Stimulated activated CD8-positive, alpha-beta memory T cell treated with anti-CD3 and anti-CD28 coated beads, Interleukin-4, amount 100 ng/mL, for 24 hours (primary cell): Measurements from ENCODE around the gene SORD.
"Not testable (repeated sequence)": the region's sequence is repeated elsewhere in the genome, so short reads cannot be mapped to it uniquely, and the experiment has no call there.

ENCODE experiments used
- DNase-seq: peaks from one replicate; pipeline ENCODE4 v3.0.0-alpha.2; 2020; ENCODE audit warnings: low read depth

SORD gene

DNA sequence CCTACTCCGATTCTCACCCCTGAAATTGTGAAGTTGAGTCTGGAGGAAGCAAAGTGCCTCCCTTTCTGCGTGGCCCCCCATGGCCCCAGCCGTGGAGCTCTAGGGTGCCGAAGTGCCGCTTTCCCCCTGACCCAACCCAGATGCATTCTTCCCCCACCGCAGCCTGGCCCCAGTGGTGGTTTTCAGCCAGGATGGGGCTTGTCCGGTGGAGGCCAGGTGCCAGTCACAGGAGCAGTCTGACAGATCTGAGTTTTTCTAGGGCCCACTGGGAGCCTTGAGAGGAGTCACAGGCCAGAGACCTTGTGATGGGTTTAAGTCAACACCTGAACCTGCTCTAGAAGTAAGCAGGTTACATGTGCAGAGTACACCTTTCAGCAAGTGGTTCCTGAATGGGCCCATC, 39.3 kb downstream of the SORD start:
- DNase-seq, result not testable (repeated sequence)

DNA sequence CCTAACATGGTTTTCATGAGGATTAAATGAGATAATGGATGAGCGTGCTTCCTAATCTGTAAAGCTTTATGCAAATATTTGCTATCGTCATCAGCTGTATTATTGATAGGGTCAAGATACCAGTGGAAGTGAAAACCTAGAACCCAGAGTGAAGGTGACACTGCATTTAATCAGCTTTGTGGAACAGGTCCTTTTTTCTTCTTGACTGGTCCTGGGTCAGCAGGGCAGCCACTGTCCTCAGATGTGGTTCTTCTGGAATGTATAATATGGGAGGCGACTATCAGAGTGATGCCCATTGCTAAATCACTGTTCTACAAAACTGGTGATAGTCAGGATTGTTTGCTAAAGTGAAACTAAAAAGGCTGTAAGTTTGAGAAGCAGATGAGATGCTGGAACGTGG, 41.4 kb downstream of the SORD start:
- DNase-seq, result no peak

DNA sequence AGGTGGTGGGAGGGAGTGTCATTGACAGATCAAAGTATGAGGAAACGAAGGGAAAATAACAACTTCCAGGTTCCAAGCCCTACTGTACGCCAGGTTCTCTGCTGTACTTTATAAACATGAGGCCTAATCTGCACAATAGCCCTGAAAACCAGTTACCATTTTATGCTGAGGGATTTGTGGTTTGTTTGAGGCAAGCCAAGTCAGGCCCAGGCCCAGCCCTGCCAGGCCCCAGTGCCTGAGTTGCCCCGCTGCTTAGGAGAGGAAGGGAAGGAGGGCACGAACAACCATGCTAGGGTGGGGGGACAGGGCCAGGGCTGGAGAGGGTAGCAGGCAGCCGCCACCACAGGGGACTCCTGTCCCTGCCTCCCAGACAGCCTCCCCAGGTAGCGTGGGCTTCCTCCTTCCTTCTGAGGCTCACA, 47.0 kb downstream of the SORD start:
- DNase-seq, result not testable (repeated sequence)

DNA sequence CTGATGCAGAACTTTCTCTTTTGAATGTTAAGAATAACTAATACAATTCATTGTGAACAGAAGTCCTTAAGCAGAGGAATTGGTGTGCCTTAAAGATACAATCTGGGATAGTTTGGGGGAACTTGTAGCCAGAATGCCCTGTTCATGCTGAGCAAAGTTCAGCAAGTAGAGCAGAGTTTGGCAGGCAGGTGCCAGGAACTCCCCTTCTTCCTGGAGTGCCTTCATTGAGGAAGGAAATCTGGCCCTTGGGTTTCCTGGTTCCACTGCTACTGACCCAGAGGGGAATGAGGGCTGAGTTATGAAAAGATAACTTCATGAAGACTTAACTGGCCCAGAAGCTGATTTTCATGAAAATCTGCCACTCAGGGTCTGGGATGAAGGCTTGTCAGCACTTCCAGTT, 50.6 kb downstream of the SORD start:
- not testable (repeated sequence) for DNase-seq

DNA sequence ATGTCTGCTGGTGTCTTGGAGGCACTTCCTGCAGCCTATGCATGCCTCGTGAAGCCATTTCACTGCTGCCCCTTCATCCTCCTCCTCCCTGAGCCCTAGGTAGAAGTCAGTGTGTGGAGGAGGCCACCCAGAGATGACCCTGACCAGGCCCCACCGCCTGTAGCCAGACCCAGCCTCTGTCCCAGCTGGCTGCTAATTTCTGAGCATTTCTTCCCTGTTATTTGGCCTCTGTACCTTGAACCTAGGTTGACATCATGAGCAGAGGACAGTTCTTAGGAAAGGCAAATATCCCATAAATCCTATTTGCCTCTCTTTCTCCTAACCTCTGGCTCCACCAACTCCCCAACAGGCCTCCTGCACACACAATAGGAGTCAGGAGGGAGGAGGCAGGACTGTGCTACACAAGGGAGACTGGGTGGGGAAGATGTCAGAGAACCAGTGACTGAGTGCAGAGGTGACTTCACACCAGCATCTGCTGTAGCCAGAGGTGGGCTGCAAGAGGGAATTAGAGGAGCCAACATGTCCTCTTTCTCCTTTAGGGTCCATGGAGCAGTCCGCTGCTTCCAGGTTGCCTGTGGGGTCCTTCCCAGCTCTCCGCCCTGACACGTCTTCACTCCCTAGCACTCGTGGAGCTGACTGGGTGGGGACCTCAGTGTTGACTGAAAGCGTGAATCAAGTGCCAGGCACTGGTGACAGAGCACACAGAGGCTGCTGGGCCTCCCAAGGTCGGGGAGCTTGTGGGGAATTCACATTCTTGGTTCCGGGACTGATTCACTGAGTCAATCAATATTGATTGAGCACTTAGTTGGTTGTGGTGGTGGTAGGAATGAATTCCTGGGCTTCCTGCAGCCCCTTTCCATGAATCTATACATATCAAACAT, 52.7 kb downstream of the SORD start:
- DNase-seq, result not testable (repeated sequence)

DNA sequence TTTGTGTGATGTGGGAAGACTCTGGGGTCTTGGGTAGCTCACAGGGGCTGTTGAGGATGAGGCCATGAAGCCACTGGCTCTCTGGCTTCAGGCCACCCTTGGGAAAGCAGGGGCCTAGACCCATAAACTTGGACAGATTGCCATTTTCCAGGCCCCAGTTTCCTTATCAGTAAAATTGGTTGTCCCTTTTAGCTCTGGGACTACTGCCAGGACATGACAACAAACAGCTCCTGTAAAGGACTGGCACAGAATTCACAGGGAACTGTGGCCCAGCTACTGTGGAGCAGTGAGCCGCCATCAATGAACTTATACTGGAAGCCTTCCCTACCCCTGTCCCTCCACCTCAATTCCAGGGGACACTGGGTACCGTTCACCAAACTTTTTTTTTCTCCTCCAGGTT, 54.4 kb downstream of the SORD start:
- DNase-seq, result not testable (repeated sequence)

DNA sequence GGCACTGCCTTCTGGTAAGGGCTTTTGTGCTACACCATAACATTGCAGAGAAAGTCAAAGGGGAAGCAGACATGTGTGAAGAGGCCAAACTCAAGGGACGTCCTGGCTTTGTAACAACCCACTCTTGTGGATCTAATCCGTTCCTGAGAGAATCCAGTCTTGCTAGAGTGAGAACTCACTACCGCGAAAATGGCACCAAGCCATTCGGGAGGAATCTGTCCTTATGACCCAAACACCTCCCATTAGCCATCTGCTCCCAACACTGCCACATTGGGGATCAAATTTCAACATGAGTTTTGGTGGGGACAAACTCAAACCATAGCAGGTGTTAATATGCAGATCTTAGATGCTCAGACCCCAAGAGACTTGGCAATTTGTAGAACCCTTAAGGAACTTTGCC, 56.2 kb downstream of the SORD start:
- DNase-seq, result not testable (repeated sequence)

DNA sequence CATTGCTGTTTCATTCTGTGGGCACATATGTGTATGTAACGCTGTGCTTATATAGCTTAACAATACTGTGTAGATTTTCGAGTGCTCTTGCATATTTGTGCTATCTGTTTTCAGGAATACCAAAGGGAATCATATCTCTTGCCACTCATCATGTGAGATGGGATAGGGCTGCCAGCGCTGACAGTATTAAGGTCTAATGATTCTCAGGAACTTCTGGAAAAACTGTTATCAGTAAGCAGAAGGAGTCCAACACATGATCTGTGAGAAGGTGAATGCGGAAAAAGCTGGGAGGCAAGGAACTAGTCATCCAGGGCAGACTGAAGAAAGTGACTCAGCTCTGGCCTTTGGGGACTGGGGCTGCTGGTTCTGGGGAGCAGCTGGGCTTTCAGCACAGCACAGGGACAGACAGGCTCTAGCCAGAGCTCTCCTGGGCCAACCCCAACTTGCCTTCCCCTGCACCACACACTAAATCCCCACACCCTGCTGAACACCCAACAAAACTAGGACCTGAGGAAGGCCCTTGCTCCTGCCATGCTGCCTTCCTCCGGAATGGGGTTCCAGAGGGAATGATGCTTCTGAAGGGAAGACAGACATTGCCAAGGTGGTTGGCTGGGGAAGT, 56.7 kb downstream of the SORD start:
- not testable (repeated sequence) for DNase-seq

DNA sequence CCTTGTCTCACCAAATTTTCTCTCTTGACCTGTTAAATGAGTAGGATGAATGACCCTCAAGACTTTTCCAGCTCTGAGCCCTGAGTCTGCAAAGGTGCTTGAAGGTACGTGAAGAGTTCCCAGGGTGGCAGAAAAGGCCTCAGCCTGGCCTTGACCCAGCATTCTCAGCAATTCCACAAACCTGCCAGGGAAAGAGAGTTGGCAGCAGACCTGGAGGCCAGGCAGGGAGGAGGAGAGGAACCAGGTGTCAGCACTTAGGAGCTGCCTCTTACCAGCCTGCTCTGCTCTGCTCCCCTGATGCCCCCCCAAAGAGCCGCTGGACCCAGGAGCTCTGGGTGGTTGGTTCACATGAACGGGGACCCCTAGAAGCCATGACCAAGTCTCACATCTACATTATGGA, 57.6 kb downstream of the SORD start:
- DNase-seq, result not testable (repeated sequence)

DNA sequence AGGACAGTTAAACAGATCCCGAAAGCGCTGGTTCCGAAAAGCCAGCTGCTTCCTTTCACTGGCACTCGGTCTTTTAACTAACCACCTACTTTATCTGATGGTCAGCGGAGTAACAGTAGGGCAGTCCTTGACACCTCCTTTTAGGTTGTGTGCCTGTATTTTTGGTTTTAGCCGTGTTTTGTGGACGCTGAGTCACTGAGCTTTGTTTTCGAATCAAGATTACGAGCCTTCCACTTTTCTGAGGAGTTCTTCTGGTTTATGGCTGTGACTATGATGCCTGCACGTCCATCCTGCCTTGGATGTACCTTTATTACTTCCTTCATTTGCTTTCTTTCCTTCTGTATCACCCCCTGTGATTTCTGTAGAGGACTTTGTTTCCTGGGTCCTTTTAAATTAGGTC, 59.4 kb downstream of the SORD start:
- not testable (repeated sequence) for DNase-seq

DNA sequence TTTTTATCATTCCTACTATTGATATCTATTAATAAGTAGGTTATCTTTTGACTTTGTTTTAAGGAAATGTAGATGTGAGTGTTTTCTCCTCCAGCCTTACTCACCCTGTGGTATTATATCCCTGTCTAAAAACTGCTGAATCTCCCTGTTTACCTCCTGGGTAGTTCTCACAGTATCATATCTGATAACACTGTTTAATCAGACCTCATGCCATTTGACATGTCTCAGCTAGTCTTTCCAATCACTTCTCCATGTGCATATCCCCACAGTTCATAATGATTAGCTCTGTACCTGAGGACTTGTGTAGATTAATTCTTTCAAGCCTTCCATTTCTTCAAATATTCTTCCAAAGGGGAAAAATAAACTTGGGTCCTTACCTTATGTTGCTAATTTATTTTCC, 60.2 kb downstream of the SORD start:
- DNase-seq, result no peak

DNA sequence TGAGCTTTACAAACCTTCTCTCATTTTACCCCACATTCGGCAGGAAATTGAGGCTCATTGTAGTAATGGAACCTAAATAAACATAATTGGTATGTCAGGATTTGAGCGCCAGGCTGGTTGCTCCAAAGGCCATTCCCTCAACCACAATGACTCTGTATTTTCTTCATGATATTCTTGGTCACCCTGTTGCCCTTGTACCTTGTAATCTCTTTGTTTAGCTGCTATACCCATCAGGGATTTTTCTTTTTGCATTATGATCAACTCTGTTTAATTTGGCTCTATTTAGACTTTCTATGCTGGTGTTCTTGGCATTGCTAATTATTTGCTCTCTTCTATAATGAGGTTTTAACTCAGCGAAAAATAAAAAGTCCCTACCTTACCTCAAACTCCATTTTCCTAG, 61.2 kb downstream of the SORD start:
- DNase-seq, result no peak

DNA sequence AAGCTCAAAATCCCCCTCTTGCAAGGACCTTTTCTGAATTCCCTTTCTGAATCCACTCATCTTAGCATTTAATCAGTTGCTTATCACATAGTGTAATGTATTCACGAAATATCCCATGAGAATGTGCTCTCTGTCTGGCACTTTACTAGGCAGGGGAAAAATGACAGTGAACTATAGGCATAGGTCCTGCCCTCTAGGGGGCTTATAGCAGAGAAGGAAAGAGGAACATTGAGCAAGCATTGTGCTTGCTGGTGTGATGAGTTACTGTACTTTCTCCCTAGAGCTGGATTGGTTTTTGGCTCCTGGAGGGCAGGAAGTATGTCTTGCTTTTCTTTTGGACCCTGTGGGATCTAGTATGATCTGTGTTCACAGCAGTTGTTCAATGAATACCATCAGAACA, 64.5 kb downstream of the SORD start:
- DNase-seq, result no peak

DNA sequence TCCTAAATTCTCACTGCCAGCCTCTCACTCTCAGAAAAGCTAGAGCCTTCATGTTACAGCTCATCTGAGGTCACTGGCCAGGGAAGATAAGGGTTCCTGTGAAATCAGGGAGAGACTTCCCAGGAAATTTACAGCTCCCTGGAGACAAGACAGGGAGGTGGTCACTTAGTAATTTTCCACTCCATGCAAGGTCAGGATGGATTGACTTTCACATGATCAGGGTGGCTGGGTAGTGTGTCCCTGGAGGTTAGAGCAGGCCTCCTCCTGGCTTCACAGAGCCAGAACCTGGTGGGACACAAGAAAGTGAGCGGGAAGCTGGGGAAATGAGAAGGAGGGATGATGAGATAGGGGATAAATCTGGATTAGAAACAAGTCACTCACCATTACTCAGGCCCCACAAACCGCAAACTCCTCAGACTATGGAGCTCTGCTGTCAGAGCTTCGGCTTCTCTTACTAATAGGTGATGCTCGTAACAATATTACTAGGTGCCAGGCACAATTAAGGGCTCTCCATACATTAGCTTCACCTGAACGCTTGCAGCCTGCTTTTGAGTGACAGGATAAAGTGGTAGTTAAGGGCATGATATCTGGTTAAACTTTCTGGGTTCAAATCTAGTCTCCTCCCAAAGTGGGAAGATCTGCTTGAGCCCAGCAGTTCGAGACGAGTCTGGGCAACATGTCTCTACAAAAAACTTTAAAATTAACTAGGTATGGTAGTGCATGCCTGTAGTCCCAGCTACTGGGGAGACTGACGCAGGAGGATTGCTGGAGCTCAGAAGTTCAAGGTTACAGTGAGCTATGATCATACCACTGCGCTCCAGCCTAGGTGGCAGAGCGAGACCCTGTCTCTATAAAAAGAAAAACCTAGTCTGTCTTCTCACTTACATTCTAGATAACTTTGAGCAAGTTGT, 66.1 kb downstream of the SORD start:
- DNase-seq, result no peak

DNA sequence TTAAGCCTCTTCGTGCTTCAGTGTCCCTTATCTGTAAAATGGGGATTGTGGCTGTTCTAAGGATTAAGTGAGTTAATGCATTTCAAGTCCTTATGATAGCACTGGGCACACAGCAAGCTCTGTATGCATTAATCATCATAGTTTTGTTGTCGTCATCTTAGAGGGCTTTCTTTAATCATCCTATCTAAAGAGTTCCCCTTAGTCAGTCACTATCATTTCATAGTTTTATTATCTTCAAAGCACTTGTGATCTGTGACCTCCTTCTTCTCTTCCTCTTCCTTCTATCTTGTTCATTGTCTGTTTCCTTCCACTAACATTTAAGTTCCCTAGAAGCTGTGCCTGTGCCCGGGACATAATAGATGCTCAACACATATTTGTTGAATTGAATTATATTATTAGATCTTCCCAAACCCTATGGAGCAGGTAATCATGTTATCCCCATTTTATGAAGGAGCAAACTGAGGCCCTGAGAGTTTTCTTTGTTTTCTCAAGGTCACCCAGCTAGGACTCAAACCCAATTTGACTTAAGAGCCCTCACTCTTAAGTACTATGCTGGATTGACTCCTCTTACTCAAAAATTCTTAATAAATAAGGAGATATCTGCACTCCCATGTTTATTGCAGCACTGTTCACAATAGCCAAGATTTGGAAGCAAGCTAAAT, 66.8 kb downstream of the SORD start:
- DNase-seq, result no peak

DNA sequence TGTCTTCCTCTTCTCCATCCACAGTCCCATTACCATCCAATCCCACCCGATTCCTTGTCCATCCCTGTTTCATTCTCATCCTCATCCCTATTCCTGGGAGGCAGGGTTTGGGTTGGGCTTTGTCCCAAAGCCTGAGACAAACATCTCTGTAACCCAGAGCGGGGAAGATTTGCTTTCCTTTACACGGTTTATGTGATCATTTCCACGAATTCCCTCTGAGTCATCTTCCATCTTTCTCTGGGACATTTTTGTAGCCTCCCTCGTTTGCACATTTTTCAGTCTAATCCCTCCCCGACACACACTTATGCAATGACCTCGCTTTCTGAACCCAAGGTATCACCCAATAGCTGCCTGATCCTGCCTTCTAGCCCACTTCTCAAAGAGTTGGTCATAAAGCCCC, 68.2 kb downstream of the SORD start:
- no peak for DNase-seq

DNA sequence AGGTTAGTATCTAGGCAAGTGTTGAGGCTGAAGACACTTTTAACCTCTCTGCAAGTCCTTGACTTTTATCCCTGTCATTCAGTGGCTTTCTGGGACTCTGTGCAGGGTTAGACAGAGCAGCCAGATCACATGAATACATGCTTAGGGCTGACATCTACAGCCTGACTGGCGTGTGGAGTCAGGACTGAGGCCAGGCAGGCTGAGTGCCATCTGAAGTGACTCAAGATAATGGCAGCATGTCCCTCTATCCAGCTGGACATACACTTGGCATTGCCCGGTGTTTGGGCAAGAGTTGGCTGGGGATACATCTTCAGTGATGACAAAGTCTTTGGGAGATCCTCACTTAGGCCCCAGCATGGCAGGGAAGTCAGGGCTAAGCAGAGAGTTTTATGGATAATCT, 68.6 kb downstream of the SORD start:
- no peak for DNase-seq

DNA sequence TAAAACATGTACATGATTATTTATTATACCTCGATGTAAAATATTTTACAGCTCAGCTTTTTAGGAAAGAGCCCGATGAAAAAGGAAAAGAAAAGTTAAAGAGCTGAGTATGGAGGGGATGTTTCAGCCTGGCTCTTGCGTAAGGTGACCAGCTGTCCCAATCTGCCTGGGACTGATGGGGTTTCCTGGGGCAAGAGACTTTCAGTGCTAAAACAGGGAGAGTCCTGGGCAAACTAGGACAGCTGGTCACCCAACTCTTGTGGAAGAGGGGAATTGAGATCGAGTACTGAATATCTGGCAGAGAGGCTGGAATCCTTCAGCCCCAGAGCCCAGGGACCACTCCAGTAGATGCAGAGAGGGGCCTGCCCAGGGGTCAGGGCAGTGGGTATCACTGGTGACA, 70.0 kb downstream of the SORD start:
- DNase-seq, result no peak

DNA sequence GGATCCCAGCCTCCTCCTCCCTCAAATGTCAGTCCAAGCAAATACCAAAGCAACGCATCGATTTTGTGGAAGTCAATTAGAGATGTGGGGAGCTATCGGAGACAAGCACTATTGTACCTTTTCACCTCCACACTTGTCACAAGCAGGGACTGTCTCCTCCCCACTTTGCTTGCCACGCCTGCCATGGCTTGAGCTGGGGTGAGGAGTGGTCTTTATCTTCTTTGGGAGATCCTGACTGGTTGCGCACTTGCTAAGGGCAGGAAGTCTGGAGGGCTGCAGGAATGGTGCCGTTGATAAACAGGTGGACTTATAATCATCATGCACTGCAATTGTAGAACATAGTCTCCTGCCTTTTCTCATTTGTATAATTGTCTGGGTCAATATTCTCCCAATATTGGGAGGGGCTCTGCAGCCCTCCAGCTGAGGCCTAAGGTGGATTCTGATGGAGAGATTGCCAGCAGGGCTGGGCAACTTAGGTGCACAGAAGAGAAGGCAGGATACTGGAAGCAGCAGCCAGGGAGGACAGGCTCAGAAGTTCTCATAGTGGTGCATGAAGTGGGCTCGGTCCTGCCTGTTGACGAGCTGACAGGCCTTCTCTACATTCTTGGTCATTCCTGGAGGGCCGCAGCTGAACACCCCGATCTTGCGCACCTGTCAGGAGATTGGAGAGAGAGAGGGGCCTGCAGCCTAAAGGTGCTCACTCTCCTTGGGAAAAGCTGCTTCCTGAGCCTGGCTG, 70.8 kb downstream of the SORD start:
- no peak for DNase-seq

DNA sequence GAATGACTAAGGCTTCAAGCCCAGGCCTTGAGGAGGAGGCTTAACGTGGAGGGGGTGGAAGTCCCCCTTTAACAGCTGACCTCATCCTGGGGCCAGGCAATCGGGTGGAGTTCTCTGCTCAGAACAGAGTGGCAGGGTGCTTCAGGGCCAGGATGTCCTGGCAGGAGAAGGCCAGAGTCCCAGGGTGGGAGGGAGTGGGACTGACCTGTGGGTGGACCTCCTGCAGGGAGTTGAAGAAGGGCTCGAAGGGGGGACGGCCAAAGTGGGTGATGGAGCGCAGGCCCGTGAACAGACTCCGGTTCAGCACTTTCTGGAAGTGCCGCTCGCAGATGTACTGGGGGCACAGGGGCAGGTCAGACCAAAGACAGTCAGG, 71.3 kb downstream of the SORD start:
- no peak for DNase-seq

DNA sequence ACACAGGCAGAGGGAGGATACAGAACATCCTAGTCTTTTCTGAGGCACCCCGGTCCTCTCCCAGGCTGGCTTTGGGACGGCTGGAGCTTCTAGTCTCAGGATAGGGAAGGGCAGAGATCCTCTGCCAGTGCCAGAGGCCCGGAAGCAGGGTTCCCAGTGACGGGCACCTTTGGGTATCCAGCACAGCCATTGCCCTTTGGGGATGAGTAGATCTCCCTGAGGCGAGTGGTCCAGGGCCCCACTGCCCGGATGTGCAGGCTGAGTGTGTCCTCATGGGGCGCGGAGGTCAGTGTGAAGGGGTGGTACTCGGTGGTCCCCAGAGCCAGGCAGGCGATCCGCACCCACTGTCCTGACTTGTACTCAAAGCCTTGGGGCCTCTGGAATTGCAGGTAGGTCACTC, 72.7 kb downstream of the SORD start:
- no peak for DNase-seq
